ENCODE measurements around the gene FYB2.

The FYB2 gene, protein sequence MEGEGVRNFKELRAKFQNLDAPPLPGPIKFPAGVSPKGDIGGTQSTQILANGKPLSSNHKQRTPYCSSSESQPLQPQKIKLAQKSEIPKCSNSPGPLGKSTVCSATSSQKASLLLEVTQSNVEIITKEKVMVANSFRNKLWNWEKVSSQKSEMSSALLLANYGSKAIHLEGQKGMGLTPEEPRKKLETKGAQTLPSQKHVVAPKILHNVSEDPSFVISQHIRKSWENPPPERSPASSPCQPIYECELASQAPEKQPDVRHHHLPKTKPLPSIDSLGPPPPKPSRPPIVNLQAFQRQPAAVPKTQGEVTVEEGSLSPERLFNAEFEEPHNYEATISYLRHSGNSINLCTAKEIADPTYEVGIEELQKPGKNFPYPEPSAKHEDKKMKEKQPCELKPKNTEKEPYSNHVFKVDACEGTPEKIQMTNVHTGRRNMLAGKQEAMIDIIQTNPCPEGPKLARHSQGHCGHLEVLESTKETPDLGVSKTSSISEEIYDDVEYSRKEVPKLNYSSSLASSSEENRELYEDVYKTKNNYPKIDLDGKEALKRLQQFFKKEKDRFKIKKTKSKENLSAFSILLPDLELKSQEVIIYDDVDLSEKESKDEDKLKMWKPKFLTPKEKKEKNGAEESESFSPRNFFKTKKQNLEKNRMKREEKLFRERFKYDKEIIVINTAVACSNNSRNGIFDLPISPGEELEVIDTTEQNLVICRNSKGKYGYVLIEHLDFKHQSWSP

GRCh38 chr1:56819387-56819899 lies at the start of gene FYB2:
Gene FYB2, minus strand, starts transcription at chr1:56819404. Its CDS starts 114 bp downstream, at chr1:56819290.
- ATAC-seq, result no peak
- no peak for TF ChIP-seq PATZ1 (CRISPR knock-in tag; IDR thresholded peaks at IDR 0.05; ENCODE audit: borderline replicate concordance)
- no peak for TF ChIP-seq ARNTL (CRISPR knock-in tag; IDR thresholded peaks at IDR 0.05; ENCODE audit: borderline replicate concordance, low read depth)
- no peak for TF ChIP-seq TOX (CRISPR knock-in tag; IDR thresholded peaks at IDR 0.05; ENCODE audit: borderline replicate concordance)
- TF ChIP-seq BACH2 (CRISPR knock-in tag; IDR thresholded peaks at IDR 0.05; ENCODE audit: borderline replicate concordance), result no peak
- no peak for TF ChIP-seq ZNF8 (CRISPR knock-in tag; IDR thresholded peaks at IDR 0.05)
- TF ChIP-seq ZFP3 (CRISPR knock-in tag; IDR thresholded peaks at IDR 0.05), result no peak
- no peak for TF ChIP-seq ISL1 (CRISPR knock-in tag; IDR thresholded peaks at IDR 0.05)
- no peak for TF ChIP-seq ZNF565 (CRISPR knock-in tag; conservative IDR thresholded peaks at IDR 0.05; ENCODE audit: low read depth)
- TF ChIP-seq ZC3H10 (CRISPR knock-in tag; IDR thresholded peaks at IDR 0.05), result no peak
- no peak for TF ChIP-seq GLIS3 (CRISPR knock-in tag; IDR thresholded peaks at IDR 0.05)
- TF ChIP-seq TCF4 (CRISPR knock-in tag; IDR thresholded peaks at IDR 0.05; ENCODE audit: borderline replicate concordance), result no peak
- TF ChIP-seq ESRRG (CRISPR knock-in tag; IDR thresholded peaks at IDR 0.05), result no peak
- no peak for TF ChIP-seq ZNF70 (CRISPR knock-in tag; IDR thresholded peaks at IDR 0.05)
- TF ChIP-seq RARB (CRISPR knock-in tag; IDR thresholded peaks at IDR 0.05), result no peak
- TF ChIP-seq, protein P1, sequence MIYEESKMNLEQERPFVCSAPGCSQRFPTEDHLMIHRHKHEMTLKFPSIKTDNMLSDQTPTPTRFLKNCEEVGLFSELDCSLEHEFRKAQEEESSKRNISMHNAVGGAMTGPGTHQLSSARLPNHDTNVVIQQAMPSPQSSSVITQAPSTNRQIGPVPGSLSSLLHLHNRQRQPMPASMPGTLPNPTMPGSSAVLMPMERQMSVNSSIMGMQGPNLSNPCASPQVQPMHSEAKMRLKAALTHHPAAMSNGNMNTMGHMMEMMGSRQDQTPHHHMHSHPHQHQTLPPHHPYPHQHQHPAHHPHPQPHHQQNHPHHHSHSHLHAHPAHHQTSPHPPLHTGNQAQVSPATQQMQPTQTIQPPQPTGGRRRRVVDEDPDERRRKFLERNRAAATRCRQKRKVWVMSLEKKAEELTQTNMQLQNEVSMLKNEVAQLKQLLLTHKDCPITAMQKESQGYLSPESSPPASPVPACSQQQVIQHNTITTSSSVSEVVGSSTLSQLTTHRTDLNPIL (CRISPR knock-in tag; IDR thresholded peaks at IDR 0.05; ENCODE audit: low read depth), result no peak

DNA sequence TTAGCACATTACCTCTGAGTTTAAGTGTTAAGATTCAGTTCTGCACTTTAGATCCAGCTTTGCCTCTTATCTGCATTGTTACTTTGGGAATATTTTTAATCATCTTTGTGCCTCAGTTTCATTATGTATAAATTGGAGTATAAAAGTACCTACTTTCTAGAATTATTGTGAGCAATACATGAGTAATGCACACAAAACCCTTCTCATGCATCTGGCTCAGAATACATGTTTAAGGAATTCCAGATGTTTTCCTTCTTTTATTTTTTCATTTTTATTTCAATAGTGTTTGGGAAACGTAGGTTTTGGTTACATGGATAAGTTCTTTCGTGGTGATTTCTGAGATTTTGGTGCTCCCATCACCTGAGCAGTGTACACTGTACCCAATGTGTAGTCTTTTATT lies 49.6 kb upstream of the FYB2 start:
- TF ChIP-seq SNAI2 (CRISPR knock-in tag; IDR thresholded peaks at IDR 0.05) (no peak), BACH2 (CRISPR knock-in tag; IDR thresholded peaks at IDR 0.05; ENCODE audit: borderline replicate concordance) (no peak), TOX (CRISPR knock-in tag; IDR thresholded peaks at IDR 0.05; ENCODE audit: borderline replicate concordance) (no peak), ARNTL (CRISPR knock-in tag; IDR thresholded peaks at IDR 0.05; ENCODE audit: borderline replicate concordance, low read depth) (no peak), PPARA (CRISPR knock-in tag; IDR thresholded peaks at IDR 0.05; ENCODE audit: borderline replicate concordance) (no peak), ISL1 (CRISPR knock-in tag; IDR thresholded peaks at IDR 0.05) (no peak), CSDC2 (CRISPR knock-in tag; IDR thresholded peaks at IDR 0.05) (no peak), OSR1 (CRISPR knock-in tag; IDR thresholded peaks at IDR 0.05) (no peak), ZC3H10 (CRISPR knock-in tag; IDR thresholded peaks at IDR 0.05) (no peak)
- TF ChIP-seq, protein P2, sequence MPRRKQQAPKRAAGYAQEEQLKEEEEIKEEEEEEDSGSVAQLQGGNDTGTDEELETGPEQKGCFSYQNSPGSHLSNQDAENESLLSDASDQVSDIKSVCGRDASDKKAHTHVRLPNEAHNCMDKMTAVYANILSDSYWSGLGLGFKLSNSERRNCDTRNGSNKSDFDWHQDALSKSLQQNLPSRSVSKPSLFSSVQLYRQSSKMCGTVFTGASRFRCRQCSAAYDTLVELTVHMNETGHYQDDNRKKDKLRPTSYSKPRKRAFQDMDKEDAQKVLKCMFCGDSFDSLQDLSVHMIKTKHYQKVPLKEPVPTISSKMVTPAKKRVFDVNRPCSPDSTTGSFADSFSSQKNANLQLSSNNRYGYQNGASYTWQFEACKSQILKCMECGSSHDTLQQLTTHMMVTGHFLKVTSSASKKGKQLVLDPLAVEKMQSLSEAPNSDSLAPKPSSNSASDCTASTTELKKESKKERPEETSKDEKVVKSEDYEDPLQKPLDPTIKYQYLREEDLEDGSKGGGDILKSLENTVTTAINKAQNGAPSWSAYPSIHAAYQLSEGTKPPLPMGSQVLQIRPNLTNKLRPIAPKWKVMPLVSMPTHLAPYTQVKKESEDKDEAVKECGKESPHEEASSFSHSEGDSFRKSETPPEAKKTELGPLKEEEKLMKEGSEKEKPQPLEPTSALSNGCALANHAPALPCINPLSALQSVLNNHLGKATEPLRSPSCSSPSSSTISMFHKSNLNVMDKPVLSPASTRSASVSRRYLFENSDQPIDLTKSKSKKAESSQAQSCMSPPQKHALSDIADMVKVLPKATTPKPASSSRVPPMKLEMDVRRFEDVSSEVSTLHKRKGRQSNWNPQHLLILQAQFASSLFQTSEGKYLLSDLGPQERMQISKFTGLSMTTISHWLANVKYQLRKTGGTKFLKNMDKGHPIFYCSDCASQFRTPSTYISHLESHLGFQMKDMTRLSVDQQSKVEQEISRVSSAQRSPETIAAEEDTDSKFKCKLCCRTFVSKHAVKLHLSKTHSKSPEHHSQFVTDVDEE (CRISPR knock-in tag; IDR thresholded peaks at IDR 0.05), result no peak
- TF ChIP-seq, protein P1 (CRISPR knock-in tag; IDR thresholded peaks at IDR 0.05; ENCODE audit: low read depth), result no peak
- ATAC-seq, result no peak

DNA sequence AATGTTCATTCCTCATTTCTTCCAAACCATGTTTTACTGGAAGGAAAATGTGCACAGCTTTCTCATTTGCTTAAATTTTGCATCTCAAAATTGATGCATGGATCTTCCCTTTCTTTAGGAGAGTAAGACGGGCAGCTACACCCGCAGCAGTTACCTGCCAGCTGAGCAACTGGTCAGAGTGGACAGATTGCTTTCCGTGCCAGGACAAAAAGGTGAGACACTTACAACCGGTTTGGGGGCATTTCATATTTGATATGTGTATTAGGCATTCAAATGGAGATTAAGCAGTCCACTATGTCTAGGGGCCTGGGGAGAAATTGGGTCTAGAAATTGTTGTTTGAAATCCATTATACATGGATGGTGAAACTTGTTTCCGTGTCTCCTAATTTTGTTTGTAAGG lies 48.3 kb upstream of the FYB2 start:
- TF ChIP-seq ZC3H10 (CRISPR knock-in tag; IDR thresholded peaks at IDR 0.05), result no peak
- TF ChIP-seq SNAI2 (CRISPR knock-in tag; IDR thresholded peaks at IDR 0.05), result no peak
- no peak for TF ChIP-seq BACH2 (CRISPR knock-in tag; IDR thresholded peaks at IDR 0.05; ENCODE audit: borderline replicate concordance)
- TF ChIP-seq ARNTL (CRISPR knock-in tag; IDR thresholded peaks at IDR 0.05; ENCODE audit: borderline replicate concordance, low read depth), result no peak
- ATAC-seq, result no peak
